ENCODE results near the gene IPO9. TPM values are rescaled to one million over a fixed set of nuclear protein-coding genes. Genes with fewer than 3 reads are reported as not detected.

The IPO9 gene
- total RNA-seq, 1 donor from 2014 or later, result 47.1 TPM

DNA sequence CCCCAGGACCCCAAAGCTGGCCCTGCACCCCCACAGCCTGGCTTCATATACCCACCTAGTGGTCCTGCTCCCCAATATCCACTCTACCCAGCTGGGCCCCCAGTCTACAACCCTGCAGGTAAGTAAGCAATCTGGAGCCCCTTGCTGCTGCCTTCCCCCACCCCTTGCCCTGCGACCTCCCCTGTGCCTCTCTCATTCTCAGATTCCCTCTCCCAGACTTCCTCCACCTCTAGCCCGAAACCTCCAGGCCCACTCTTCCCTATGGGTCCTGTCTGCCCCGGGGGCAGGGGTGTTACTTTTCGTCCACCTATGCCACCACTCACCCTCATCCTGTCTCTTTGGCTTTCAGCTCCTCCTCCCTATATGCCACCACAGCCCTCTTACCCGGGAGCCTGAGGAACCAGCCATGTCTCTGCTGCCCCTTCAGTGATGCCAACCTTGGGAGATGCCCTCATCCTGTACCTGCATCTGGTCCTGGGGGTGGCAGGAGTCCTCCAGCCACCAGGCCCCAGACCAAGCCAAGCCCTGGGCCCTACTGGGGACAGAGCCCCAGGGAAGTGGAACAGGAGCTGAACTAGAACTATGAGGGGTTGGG, 62.6 kb downstream of the IPO9 start:
- no peak overlapping the region for H3K4me3 Mint-ChIP-seq (ENCODE audit: unreplicated experiment)
- peaks cover 3% of the 10 kb centered on the region for H3K36me3 Mint-ChIP-seq (ENCODE audit: low read depth)
- TF ChIP-seq, protein P1, sequence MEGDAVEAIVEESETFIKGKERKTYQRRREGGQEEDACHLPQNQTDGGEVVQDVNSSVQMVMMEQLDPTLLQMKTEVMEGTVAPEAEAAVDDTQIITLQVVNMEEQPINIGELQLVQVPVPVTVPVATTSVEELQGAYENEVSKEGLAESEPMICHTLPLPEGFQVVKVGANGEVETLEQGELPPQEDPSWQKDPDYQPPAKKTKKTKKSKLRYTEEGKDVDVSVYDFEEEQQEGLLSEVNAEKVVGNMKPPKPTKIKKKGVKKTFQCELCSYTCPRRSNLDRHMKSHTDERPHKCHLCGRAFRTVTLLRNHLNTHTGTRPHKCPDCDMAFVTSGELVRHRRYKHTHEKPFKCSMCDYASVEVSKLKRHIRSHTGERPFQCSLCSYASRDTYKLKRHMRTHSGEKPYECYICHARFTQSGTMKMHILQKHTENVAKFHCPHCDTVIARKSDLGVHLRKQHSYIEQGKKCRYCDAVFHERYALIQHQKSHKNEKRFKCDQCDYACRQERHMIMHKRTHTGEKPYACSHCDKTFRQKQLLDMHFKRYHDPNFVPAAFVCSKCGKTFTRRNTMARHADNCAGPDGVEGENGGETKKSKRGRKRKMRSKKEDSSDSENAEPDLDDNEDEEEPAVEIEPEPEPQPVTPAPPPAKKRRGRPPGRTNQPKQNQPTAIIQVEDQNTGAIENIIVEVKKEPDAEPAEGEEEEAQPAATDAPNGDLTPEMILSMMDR (IDR thresholded peaks at IDR 0.05), result no peak
- H3K27me3 Mint-ChIP-seq (ENCODE audit: low read depth), result no peaks in the 10 kb centered on the region
- peak overlapping the region; percentile 59 for H3K27ac Mint-ChIP-seq (ENCODE audit: unreplicated experiment)
- H3K9me3 Mint-ChIP-seq (ENCODE audit: low read depth), result no peaks in the 10 kb centered on the region
- DNase-seq (ENCODE audit: low spot score), result no peak
- peaks cover 54% of the 10 kb centered on the region for H3K4me1 Mint-ChIP-seq (ENCODE audit: low read depth)

DNA sequence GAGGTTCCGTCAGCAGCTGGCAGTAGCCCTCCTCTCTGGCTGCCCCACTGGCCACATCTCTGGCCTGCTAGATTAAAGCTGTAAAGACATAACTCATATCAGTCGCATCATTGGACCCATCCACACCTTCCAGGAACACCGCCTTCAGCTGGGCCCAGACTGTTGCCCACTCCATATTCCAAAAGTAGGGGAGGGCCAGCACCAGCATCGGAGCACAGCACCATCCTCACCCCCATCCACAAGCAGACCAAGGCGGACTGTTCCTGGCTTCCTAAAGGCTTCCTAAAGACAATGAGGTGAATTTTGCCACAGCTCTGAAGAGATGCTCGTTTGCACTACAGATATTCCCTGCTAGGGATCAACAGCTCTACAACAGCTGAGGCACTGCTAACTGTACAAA, 63.3 kb downstream of the IPO9 start:
- peaks cover 55% of the 10 kb centered on the region for H3K4me1 Mint-ChIP-seq (ENCODE audit: low read depth)
- TF ChIP-seq, protein P1 (IDR thresholded peaks at IDR 0.05), result no peak

DNA sequence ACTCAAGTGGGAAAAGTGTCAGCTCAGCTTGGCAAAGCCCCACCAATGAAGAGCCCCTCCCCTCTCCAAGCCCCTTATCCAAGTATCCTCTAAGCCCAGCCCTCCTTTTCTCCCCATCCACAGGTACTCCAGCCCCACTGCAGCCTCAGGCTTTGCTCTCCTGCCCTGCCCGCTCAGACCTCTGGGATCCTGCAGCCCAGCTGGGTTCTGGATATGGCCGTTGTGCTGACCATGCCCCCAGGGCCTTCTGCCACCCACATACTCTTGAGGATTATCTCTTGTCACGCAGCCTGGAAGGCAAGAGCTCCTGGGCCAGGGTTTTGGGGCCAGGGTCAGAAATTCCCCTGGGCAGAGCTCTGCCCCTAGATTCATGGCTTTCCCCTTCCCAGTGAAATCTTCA, 64.5 kb downstream of the IPO9 start:
- Mint-ChIP-seq H3K27ac (ENCODE audit: unreplicated experiment) (peak overlapping the region; percentile 68), H3K36me3 (ENCODE audit: low read depth) (peaks cover 7% of the 10 kb centered on the region), H3K9me3 (ENCODE audit: low read depth) (no peaks in the 10 kb centered on the region), H3K27me3 (ENCODE audit: low read depth) (no peaks in the 10 kb centered on the region), H3K4me3 (ENCODE audit: unreplicated experiment) (no peak overlapping the region), H3K4me1 (ENCODE audit: low read depth) (peaks cover 59% of the 10 kb centered on the region)
- no peak for DNase-seq (ENCODE audit: low spot score)
- TF ChIP-seq, protein P1 (IDR thresholded peaks at IDR 0.05), result no peak

More for the DNA sequence above, 63.3 kb downstream of the IPO9 start:
- Mint-ChIP-seq H3K9me3 (ENCODE audit: low read depth) (no peaks in the 10 kb centered on the region), H3K27ac (ENCODE audit: unreplicated experiment) (peak overlapping the region; percentile 59), H3K36me3 (ENCODE audit: low read depth) (peaks cover 3% of the 10 kb centered on the region), H3K27me3 (ENCODE audit: low read depth) (no peaks in the 10 kb centered on the region), H3K4me3 (ENCODE audit: unreplicated experiment) (no peak overlapping the region)
- no peak for DNase-seq (ENCODE audit: low spot score)

DNA sequence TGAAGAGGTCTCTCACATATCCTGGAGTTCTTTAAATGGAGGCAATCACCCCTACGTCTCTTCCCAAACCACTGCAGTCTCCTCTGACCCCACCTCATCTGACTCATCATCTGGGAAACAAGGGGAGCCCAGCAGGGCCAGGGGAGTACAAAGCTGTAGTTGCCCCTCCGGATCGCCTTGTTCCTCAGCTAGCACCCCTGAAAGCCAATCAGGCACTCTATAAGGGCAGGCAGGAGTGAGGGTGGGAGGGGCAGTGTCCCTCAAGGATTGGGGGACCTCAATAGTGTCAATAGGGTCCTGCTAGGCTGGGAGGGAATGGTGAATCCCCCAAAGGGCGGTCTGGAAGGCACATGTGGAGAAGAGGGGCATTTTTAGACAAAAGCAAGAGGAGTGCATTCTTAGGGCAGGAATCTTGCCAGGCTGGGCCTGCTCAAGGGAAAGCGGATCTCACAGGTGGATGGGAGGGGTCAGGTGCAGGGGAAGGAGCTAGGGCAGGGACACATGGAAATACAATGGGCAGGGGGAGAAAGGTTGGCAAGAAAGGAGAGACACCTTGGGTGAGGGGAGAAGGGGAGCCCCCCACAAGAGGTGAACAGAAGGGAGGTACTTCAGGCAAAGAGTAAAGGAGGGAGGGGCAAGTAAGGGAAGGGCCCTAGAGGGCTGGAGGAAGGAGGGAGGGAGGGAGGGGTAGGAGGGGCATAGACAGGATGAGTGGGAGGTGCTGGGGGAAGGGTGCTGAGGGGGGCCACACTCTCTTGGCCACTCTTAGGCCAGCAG, 65.6 kb downstream of the IPO9 start:
- peaks cover 63% of the 10 kb centered on the region for H3K4me1 Mint-ChIP-seq (ENCODE audit: low read depth)
- TF ChIP-seq, protein P1 (IDR thresholded peaks at IDR 0.05), result no peak
- no peaks in the 10 kb centered on the region for H3K27me3 Mint-ChIP-seq (ENCODE audit: low read depth)
- no peak overlapping the region for H3K4me3 Mint-ChIP-seq (ENCODE audit: unreplicated experiment)
- no peaks in the 10 kb centered on the region for H3K9me3 Mint-ChIP-seq (ENCODE audit: low read depth)
- H3K36me3 Mint-ChIP-seq (ENCODE audit: low read depth), result peaks cover 13% of the 10 kb centered on the region
- DNase-seq (ENCODE audit: low spot score), result no peak
- peak overlapping the region; percentile 68 for H3K27ac Mint-ChIP-seq (ENCODE audit: unreplicated experiment)

DNA sequence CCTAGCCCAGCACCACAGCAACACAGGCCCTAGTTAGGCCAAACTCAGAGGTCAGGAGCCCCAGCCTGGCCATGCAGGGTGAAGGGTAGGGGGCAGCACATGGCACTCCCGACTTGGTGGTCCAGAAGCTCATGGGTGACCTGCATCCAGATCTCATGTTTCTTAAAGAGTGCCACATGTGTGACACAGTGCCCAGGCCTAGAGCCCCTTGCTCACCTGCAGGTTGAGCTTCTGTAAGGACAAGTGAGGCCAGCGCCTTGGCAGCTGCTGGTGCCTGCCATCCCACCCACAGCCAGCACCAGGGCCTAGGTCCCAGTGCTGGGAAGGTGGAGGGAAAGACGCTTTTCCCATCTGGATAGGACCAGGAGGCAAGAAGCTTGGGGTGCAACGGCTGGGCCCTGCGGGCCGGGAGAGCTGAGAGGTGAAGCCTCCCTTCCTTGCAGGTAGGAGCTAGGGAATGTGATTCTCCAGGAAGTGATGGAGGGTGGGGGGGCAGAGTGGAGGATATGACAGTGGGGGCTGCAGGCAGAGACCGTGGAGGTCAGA, 66.2 kb downstream of the IPO9 start:
- no peaks in the 10 kb centered on the region for H3K9me3 Mint-ChIP-seq (ENCODE audit: low read depth)
- H3K27ac Mint-ChIP-seq (ENCODE audit: unreplicated experiment), result peak overlapping the region; percentile 22
- no peak for DNase-seq (ENCODE audit: low spot score)
- H3K36me3 Mint-ChIP-seq (ENCODE audit: low read depth), result peaks cover 19% of the 10 kb centered on the region
- no peaks in the 10 kb centered on the region for H3K27me3 Mint-ChIP-seq (ENCODE audit: low read depth)
- H3K4me3 Mint-ChIP-seq (ENCODE audit: unreplicated experiment), result no peak overlapping the region
- TF ChIP-seq, protein P1 (IDR thresholded peaks at IDR 0.05), result no peak
- peaks cover 67% of the 10 kb centered on the region for H3K4me1 Mint-ChIP-seq (ENCODE audit: low read depth)
